GM18498 (cell line): ENCODE results near the gene SPECC1.
"Not testable (repeated sequence)": the region's sequence is repeated elsewhere in the genome, so short reads cannot be mapped to it uniquely, and the experiment has no call there.

Experiments used
- ATAC-seq: cut with Tn5 transposase; IDR thresholded peaks from one replicate; pipeline ENCODE4 v1.9.1; 2021; ENCODE audit warnings: mild to moderate bottlenecking, moderate library complexity; ENCODE audit not compliant: unreplicated experiment

Gene SPECC1

GRCh38 chr17:20291853-20292252 lies 282.7 kb downstream of the SPECC1 start:
- no peak for ATAC-seq

GRCh38 chr17:20293501-20293900 lies 284.3 kb downstream of the SPECC1 start:
- ATAC-seq: no peak

GRCh38 chr17:20294120-20294519 lies 285.0 kb downstream of the SPECC1 start:
- no peak for ATAC-seq

- no peak for ATAC-seq
These were observed 289.9 kb downstream of the SPECC1 start for GRCh38 chr17:20299013-20299412.

- no peak for ATAC-seq
These were observed 291.3 kb downstream of the SPECC1 start for GRCh38 chr17:20300436-20300934.

GRCh38 chr17:20302246-20302917 lies 293.2 kb downstream of the SPECC1 start:
- ATAC-seq: no peak

GRCh38 chr17:20304961-20305360 lies 295.8 kb downstream of the SPECC1 start:
- ATAC-seq: no peak

GRCh38 chr17:20306924-20307323 lies 297.8 kb downstream of the SPECC1 start:
- no peak for ATAC-seq

GRCh38 chr17:20307326-20307910 lies 298.3 kb downstream of the SPECC1 start:
- no peak for ATAC-seq

- ATAC-seq: no peak
These were observed 301.3 kb downstream of the SPECC1 start for GRCh38 chr17:20310481-20310880.

- no peak for ATAC-seq
These were observed 304.1 kb downstream of the SPECC1 start for GRCh38 chr17:20313306-20313705.

- ATAC-seq: no peak
These were observed 304.7 kb downstream of the SPECC1 start for GRCh38 chr17:20313891-20314290.

GRCh38 chr17:20314834-20315233 lies 305.7 kb downstream of the SPECC1 start:
- ATAC-seq: no peak

GRCh38 chr17:20315311-20315710 lies 306.2 kb downstream of the SPECC1 start:
- ATAC-seq: no peak

- ATAC-seq: no peak
These were observed 306.7 kb downstream of the SPECC1 start for GRCh38 chr17:20315821-20316220.

GRCh38 chr17:20320535-20321229 lies 311.5 kb downstream of the SPECC1 start:
- ATAC-seq: peak; percentile 81

- ATAC-seq: not testable (repeated sequence)
These were observed 312.2 kb downstream of the SPECC1 start for GRCh38 chr17:20321357-20321756.

- not testable (repeated sequence) for ATAC-seq
These were observed 318.6 kb downstream of the SPECC1 start for GRCh38 chr17:20327739-20328138.

- ATAC-seq: not testable (repeated sequence)
These were observed 342.2 kb downstream of the SPECC1 start for GRCh38 chr17:20351405-20351804.

- ATAC-seq: not testable (repeated sequence)
These were observed 343.4 kb downstream of the SPECC1 start for GRCh38 chr17:20352567-20352966.

- ATAC-seq: not testable (repeated sequence)
These were observed 354.7 kb downstream of the SPECC1 start for GRCh38 chr17:20363846-20364245.
